ENCODE data around the gene MUCL3.

Gene MUCL3

DNA sequence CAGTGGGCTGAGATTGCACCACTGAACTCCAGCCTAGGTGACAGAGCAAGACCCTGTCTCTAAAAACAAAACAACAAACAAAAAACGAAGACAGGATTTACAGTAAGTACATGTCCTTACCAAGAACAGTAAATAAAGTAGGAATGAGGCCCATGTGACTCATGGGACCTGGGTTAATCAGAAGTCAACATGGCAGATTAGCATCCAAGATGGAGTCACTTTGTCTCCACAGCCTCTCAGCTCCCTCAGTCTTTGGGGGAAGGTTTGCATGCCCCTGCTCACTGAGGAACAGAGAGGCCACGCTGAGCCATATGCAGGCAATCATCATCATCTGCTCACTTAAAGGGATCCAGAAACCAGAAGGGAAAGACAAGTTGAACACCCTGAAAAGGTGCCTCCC, 61.7 kb downstream of the MUCL3 start:
- TF ChIP-seq, protein P1, sequence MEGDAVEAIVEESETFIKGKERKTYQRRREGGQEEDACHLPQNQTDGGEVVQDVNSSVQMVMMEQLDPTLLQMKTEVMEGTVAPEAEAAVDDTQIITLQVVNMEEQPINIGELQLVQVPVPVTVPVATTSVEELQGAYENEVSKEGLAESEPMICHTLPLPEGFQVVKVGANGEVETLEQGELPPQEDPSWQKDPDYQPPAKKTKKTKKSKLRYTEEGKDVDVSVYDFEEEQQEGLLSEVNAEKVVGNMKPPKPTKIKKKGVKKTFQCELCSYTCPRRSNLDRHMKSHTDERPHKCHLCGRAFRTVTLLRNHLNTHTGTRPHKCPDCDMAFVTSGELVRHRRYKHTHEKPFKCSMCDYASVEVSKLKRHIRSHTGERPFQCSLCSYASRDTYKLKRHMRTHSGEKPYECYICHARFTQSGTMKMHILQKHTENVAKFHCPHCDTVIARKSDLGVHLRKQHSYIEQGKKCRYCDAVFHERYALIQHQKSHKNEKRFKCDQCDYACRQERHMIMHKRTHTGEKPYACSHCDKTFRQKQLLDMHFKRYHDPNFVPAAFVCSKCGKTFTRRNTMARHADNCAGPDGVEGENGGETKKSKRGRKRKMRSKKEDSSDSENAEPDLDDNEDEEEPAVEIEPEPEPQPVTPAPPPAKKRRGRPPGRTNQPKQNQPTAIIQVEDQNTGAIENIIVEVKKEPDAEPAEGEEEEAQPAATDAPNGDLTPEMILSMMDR (IDR thresholded peaks at IDR 0.05; ENCODE audit: low read depth, low read length, missing control alignments): no peak

More for the DNA sequence above, 61.7 kb downstream of the MUCL3 start:
- no peak for DNase-seq (ENCODE audit: low read depth)
- no peak overlapping the region for H3K4me3 ChIP-seq (ENCODE audit: low read depth, low read length)

All from GM12864 (cell line).